ENCODE measurements around the gene PTPRU.

PTPRU gene

DNA sequence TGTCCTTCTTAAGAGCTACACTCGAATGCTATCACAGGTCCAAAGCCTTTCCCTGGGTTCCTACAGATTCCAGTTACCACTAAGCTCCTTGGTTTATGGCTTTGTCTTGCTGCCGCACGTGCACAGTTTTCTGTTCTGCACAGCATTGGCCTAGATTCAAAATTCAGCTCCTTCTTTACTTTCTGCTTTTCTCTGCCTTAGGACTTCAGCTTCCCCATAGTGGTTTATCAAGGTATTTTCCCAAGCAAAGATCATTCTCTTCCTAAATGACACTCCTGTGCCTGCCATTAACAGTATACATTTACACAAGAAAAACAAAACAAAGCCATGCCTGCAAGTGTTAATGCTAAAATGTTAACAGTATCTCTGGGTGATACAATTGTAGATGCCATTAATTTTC is 41.8 kb downstream of the PTPRU start:
- H3K36me3 ChIP-seq (ENCODE audit: insufficient read depth, low read length): no peaks in the 10 kb centered on the region
- H3F3A ChIP-seq (ENCODE audit: low read depth): no peaks in the 10 kb centered on the region
- H3K9me2 ChIP-seq (replicated peaks; ENCODE audit: low read depth, low read length): no peaks in the 10 kb centered on the region
- H3K4me1 ChIP-seq (ENCODE audit: insufficient read depth, low read length, poor library complexity, severe bottlenecking): no peaks in the 10 kb centered on the region
- no peak overlapping the region for H2AFZ ChIP-seq (ENCODE audit: low read length)
- H3K9ac ChIP-seq (ENCODE audit: low read depth, low read length, poor library complexity, severe bottlenecking): no peak overlapping the region
- TF ChIP-seq EZH2phosphoT487 (IDR thresholded peaks at IDR 0.05; ENCODE audit: borderline replicate concordance): no peak
- TF ChIP-seq, protein P1, sequence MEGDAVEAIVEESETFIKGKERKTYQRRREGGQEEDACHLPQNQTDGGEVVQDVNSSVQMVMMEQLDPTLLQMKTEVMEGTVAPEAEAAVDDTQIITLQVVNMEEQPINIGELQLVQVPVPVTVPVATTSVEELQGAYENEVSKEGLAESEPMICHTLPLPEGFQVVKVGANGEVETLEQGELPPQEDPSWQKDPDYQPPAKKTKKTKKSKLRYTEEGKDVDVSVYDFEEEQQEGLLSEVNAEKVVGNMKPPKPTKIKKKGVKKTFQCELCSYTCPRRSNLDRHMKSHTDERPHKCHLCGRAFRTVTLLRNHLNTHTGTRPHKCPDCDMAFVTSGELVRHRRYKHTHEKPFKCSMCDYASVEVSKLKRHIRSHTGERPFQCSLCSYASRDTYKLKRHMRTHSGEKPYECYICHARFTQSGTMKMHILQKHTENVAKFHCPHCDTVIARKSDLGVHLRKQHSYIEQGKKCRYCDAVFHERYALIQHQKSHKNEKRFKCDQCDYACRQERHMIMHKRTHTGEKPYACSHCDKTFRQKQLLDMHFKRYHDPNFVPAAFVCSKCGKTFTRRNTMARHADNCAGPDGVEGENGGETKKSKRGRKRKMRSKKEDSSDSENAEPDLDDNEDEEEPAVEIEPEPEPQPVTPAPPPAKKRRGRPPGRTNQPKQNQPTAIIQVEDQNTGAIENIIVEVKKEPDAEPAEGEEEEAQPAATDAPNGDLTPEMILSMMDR (conservative IDR thresholded peaks at IDR 0.05; ENCODE audit: low read length): no peak
- no peak overlapping the region for H3K4me3 ChIP-seq (ENCODE audit: low read length, poor library complexity, severe bottlenecking)
- no peaks in the 10 kb centered on the region for H3K9me3 ChIP-seq (ENCODE audit: insufficient read depth, low read depth, low read length)
- no peaks in the 10 kb centered on the region for H3K79me2 ChIP-seq (ENCODE audit: insufficient read depth, low read length)
- H4K20me1 ChIP-seq (ENCODE audit: insufficient read depth, low read length, poor library complexity, severe bottlenecking): no peaks in the 10 kb centered on the region
- no peak overlapping the region for H3K4me2 ChIP-seq (ENCODE audit: low read depth, low read length, poor library complexity, severe bottlenecking)
- H3K27me3 ChIP-seq (ENCODE audit: insufficient read depth, low read length, poor library complexity, severe bottlenecking): no peaks in the 10 kb centered on the region

DNA sequence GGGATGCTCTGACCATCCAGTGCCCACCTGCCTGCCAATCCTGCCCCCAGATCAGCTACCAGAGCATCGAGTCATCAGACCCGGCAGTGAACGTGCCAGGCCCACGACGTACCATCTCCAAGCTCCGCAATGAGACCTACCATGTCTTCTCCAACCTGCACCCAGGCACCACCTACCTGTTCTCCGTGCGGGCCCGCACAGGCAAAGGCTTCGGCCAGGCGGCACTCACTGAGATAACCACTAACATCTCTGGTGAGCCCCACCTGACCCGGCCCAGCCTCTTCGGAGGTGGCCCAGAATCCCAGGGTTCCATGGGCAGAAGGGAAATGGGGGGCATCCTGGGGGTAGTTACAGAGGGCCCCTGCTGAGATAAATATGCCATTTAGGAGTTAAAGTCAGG is 43.1 kb downstream of the PTPRU start:
- Histone ChIP-seq H3K36me3 (ENCODE audit: insufficient read depth, low read length) (no peaks in the 10 kb centered on the region), H3K9me3 (ENCODE audit: insufficient read depth, low read depth, low read length) (no peaks in the 10 kb centered on the region), H3K4me2 (ENCODE audit: low read depth, low read length, poor library complexity, severe bottlenecking) (no peak overlapping the region), H3K27me3 (ENCODE audit: insufficient read depth, low read length, poor library complexity, severe bottlenecking) (no peaks in the 10 kb centered on the region), H3F3A (ENCODE audit: low read depth) (no peaks in the 10 kb centered on the region), H4K20me1 (ENCODE audit: insufficient read depth, low read length, poor library complexity, severe bottlenecking) (no peaks in the 10 kb centered on the region), H3K9ac (ENCODE audit: low read depth, low read length, poor library complexity, severe bottlenecking) (no peak overlapping the region), H3K79me2 (ENCODE audit: insufficient read depth, low read length) (no peaks in the 10 kb centered on the region), H3K9me2 (replicated peaks; ENCODE audit: low read depth, low read length) (no peaks in the 10 kb centered on the region), H3K4me1 (ENCODE audit: insufficient read depth, low read length, poor library complexity, severe bottlenecking) (no peaks in the 10 kb centered on the region), H2AFZ (ENCODE audit: low read length) (no peak overlapping the region), H3K4me3 (ENCODE audit: low read length, poor library complexity, severe bottlenecking) (no peak overlapping the region)
- TF ChIP-seq, protein P1 (conservative IDR thresholded peaks at IDR 0.05; ENCODE audit: low read length): no peak
- TF ChIP-seq EZH2phosphoT487 (IDR thresholded peaks at IDR 0.05; ENCODE audit: borderline replicate concordance): no peak

DNA sequence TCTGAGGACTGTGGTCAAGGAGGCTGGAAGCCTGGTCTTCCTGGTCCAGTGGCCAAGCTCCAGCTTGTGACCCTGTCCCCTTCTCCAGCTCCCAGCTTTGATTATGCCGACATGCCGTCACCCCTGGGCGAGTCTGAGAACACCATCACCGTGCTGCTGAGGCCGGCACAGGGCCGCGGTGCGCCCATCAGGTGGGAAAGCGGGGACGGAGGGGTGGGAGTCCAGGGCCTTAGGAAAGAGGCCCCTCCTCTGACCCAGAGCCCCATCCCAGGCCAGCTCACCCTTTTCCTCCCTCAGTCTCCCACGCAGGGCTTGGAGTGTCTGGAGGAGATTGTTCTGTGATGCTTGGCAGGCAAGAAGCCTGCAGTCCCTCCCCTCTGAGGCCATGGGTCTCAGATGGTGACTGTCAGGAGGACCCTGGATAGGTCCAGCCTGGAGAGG is 43.6 kb downstream of the PTPRU start:
- H3K4me2 ChIP-seq (ENCODE audit: low read depth, low read length, poor library complexity, severe bottlenecking): no peak overlapping the region
- no peaks in the 10 kb centered on the region for H3K9me2 ChIP-seq (replicated peaks; ENCODE audit: low read depth, low read length)
- H3K9ac ChIP-seq (ENCODE audit: low read depth, low read length, poor library complexity, severe bottlenecking): no peak overlapping the region
- no peaks in the 10 kb centered on the region for H3K79me2 ChIP-seq (ENCODE audit: insufficient read depth, low read length)
- TF ChIP-seq EZH2phosphoT487 (IDR thresholded peaks at IDR 0.05; ENCODE audit: borderline replicate concordance): no peak
- TF ChIP-seq, protein P1 (conservative IDR thresholded peaks at IDR 0.05; ENCODE audit: low read length): no peak
- no peaks in the 10 kb centered on the region for H4K20me1 ChIP-seq (ENCODE audit: insufficient read depth, low read length, poor library complexity, severe bottlenecking)
- no peaks in the 10 kb centered on the region for H3K4me1 ChIP-seq (ENCODE audit: insufficient read depth, low read length, poor library complexity, severe bottlenecking)
- H3K9me3 ChIP-seq (ENCODE audit: insufficient read depth, low read depth, low read length): no peaks in the 10 kb centered on the region
- H3K27me3 ChIP-seq (ENCODE audit: insufficient read depth, low read length, poor library complexity, severe bottlenecking): no peaks in the 10 kb centered on the region
- H2AFZ ChIP-seq (ENCODE audit: low read length): no peak overlapping the region
- no peak overlapping the region for H3K4me3 ChIP-seq (ENCODE audit: low read length, poor library complexity, severe bottlenecking)
- no peaks in the 10 kb centered on the region for H3K36me3 ChIP-seq (ENCODE audit: insufficient read depth, low read length)
- H3F3A ChIP-seq (ENCODE audit: low read depth): no peaks in the 10 kb centered on the region

Data from Loucy (cell line).